GM18909 (cell line): Measurements from ENCODE around the gene ARL3.
"Not testable (repeated sequence)": the region's sequence is repeated elsewhere in the genome, so short reads cannot be mapped to it uniquely, and the experiment has no call there.

Source experiments
- ATAC-seq: cut with Tn5 transposase; IDR thresholded peaks from one replicate; pipeline ENCODE4 v1.9.1; 2021; ENCODE audit warnings: mild to moderate bottlenecking; ENCODE audit not compliant: unreplicated experiment, poor library complexity

Gene ARL3

DNA sequence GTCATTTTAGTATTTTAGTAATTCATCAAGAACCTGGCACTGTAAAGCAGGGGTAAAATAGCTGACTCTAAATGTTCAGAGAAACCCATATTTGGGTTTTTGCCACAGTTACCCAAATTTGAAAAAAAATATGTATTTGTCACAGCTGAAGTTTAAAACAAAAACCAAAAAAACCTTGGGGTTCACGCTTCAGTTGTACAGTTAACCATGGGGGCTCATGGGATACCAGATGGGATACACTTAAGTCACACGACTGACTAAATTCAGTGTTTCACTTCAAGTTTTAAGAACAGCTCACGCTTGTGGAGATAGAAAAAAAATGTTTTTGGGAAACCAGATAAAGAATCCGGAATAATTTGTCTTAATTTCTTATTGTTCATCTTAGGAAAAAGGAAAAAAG lies 2.1 kb downstream of the ARL3 start:
- ATAC-seq, result no peak

DNA sequence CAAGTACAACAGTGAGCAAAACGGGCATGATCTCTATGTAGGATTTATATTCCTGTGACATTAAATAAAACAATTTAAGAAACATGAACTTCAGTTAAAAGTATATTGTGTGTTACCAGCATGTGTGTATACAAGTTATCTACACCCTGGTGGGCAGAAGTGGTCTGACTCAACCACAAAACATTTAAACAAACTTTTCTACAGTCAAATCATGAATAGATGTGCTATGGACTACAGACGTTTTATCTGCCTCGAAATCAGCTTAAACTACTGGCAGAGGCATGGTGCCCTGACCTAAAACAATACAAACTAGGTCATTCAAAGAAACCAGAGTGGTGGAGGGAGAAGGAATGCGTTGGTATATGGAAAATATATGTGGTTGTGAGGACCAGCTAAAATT lies 3.6 kb downstream of the ARL3 start:
- ATAC-seq, result no peak

DNA sequence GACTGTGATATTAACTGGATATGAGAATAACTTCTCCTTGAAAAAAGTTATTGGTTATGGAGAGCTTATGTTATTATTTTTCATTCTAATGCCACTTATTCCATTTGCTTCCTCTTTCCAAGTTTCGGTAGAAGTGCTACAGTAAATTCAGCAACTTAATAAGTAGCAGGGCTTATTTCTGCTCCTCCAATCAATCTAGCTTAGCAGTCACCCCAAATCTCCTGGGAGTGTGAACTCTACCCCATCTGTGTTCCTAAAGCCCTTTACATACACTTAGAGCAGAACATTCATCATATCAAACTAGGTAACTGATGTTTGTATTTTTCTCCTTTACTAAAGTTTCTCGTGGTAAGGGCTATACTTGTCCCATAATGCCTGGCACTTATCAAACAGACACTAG lies 8.7 kb downstream of the ARL3 start:
- no peak for ATAC-seq

DNA sequence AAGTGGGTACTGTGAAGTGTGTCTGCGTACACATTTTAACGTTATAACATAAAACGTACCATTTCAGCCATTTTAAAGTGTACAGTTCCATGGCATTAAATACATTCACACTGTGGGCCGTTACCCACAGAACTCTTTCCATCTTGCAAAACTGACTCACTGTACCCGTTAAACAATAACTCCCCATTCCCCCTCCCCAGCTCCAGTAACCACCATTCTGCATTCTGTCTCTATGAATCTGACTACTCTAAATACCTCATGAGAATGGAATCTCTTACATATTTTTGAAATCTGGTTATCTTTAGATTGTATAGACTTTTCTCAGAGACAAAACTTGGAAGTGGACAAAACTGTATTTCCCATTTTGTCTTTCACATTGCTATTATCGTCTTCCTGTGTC lies 9.3 kb downstream of the ARL3 start:
- no peak for ATAC-seq

DNA sequence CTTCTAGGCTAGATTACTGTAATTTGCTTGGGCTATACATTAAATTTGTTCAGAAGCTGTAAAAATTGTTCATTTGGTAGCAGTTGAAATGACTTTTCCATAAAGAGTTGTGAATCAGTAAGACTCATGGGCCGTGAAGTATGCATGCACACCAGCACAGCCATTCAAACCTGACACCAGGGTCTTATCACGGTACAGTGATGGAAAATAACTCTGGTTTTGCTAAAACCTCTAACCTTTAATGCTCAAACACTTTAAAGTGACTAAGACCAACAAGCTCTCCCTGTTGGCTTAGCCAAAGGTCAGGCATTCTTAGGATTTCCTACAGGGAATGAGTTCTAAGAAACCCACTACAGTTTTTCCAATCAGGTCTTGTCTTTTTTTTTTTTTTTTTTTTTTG lies 11.5 kb downstream of the ARL3 start:
- no peak for ATAC-seq

DNA sequence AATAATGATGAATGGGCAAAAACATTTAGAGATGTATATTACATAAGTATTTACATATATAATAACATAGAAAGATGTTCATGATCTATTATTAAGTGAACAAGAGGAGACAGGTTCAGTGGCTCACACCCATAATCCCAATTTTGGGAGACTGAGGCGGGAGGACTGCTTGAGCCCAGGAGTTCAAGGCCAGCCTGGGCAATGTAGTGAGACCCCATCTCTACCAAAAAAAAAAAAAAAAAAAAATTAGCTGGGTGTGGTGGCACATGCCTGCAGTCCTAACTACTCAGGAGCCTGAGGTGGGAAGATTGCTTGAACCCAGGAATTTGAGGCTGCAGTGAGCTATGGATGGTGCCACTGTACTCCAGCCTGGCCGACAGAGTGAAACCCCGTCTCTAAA lies 12.4 kb downstream of the ARL3 start:
- no peak for ATAC-seq

DNA sequence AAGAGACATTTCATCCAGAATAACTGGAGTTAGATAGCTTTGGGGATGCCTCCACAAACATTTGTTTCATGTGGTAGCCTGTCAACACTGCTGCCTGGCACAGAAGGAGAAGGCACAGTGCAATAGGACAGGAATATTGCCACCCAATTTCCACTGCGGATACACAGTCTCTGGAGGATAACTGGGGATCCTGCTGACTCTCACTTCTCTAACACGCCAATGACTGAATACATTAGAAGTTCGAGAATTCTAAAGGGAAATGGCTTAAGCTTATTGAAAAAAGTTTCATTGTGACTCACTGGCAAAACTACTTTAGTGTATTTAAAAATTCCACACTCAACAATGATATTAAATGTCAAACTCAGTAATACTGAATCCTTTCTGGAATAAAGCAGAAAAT lies 12.9 kb downstream of the ARL3 start:
- no peak for ATAC-seq

DNA sequence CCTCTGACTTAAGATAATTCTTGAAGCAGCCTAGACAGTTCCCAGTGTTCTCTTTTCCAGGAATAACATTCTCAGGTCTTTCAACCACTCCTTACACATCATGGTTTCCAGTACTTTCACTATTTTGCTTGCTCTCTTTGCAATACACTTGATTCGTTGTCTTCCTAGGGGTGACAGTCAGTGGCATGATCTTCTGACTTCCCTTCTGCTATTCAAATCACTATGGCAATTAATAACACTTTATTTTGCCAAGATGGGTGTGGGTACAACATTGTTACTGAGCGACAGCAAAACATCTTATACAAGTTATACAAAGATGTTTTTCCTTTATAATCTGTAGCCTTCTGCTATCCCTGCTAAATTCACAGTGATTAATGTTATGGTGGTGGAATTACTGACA lies 15.3 kb downstream of the ARL3 start:
- no peak for ATAC-seq

DNA sequence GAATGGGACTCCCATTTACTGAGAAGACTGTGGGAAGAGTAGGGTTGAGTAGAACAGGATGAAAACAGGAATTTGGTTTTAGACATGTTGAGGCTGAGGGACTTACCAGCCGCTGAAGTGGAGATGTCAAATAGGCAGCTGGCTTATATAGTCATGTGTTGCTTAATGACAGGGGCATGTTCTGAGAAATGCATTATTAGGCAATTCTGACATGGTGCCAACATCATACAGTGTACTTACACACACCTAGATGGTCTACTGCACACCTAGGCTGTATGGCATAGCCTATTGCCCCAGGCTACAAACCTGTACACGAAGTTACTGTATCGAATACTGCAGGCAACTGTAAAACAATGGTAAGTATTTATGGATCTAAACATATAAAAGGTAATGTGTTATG lies 17.5 kb downstream of the ARL3 start:
- no peak for ATAC-seq

DNA sequence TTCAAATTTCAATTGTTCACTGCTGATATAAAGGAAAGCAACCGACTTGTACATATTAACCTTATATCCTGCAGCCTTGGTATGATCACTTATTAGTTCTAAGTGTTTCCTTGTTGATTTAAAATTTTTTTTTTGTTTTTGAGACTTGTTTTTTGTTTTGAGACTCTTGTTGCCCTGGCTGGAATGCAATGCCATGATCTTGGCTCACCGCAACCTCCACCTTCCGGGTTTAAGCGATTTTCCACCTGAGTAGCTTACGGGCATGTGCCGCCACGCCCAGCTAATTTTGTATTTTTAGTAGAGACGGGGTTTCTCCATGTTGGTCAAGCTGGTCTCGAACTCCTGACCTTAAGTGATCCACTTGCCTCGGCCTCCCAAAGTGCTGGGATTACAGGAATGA lies 18.8 kb downstream of the ARL3 start:
- not testable (repeated sequence) for ATAC-seq

DNA sequence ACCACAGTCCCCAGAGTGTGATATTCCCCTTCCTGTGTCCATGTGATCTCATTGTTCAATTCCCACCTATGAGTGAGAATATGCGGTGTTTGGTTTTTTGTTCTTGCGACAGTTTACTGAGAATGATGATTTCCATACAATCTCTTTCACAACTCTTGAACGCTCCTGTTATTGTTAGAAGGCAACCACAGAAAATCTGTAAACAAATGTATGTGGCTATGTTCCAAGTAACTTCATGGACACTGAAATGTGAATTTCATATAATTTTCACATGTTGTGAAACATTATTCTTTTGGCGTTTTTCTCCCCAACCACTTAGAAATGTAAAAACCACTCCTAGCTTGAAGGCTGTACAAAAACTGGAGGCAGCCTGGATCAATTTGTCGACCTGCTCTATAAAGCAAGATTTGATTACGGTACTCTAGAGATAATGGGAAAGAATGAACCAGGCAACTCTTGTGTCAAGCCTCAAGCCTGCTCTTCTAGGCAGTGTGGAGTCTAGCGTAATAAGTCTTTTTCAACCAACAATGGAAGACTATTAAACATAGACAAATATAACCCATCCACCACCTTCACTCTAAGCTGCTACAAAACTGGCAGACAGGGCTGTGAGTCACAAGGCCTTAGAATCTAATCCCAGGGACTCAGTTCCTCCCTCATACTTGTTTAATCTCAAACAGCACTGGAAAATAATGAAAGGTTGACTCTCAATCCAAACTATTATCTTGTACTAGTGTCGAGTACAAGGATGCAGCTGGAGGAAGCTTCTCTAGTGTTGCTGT lies 22.7 kb downstream of the ARL3 start:
- ATAC-seq, result no peak

DNA sequence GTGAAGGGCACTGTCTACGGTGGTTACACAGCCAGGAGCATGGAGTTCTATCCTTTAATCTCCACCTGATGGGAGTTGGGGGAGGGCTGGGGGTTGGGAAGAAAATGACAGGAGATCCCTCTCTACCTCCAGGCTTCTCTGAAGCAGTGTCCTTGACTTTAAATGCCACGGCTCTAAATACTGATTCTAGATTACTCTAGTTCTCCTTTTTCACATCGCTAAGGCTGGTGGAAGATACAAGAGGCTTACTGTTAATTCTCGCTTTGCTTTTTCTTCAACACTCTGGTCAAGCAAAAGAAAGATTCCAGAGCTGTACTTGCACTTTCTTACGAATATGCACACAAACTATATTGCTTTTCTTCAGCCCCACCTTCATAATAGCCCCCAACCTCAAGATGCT lies 30.5 kb downstream of the ARL3 start:
- ATAC-seq, result no peak

DNA sequence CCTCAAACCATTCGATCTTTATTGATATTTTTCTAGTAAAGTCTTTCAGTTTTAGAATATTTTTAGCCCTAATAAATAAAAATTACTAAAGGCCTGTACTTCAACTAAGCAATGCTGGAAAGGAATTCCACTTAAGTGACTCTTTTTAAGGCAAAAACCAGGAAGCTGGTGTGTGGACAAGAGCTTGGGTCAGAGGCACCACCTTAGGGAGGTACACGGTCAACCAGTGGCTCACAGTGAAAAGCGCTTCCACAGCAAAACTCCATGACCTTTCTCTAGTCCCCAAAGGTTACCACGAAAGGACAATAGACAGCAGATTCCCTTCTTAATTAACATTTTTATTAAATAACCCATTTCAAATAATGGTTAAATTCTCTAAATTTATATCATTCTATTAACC lies 31.2 kb downstream of the ARL3 start:
- ATAC-seq, result no peak

DNA sequence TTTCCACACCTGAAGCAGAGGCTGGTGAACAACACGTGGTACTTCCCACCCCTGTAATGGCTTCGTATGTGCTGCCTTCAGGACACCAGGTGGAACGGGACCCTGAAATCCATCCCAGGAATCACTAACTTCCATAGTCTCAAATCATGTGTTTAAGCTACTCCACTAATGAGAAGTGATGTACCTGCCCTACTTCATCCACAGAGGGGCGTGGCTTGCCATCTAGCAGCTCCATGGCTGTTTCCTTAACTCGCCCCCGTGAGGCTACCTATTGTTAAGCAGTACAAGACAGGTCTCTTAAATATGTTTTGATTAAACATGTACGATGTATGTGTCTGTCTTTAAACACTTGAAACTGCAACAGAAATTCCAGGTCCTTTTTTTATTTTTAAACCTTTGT lies 31.8 kb downstream of the ARL3 start:
- no peak for ATAC-seq

DNA sequence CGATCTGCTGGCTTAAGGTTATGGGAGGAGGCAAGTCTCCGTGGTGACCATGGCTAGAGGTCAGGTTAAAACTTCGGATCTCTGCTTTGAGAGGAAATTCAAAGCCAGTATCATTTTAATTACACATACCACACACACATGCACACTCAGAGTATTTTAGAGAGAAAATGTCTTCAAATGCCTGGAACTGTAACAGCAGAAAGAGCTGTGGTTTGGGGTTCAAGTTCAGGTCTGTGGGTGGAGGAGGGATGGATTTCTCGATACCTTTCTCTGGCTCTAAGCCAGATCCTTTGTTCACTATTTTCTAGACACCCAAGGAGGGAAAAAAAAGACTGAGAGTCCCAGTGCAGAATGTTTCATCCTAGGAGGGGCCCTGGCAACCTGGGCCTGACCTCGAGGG lies 32.5 kb downstream of the ARL3 start:
- ATAC-seq, result no peak

DNA sequence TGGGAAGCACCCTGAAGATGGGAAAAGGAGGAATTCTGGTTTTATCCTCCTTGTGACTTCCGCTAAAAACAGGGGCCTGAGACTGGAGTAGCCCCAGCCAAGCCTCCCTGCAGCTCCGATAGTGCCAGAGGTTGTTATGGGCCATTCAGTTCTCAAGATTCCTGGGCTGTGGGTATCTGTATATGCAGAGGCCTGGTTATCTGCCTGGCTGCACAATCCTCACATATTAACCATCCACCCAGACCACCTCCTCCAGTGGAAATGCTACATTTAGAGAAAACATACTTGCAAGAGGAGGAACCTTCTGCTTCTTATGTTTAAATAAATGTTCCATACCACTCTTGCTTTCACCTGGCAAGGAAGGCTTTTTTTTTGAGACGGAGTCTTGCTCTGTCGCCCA lies 34.6 kb downstream of the ARL3 start:
- ATAC-seq, result no peak

DNA sequence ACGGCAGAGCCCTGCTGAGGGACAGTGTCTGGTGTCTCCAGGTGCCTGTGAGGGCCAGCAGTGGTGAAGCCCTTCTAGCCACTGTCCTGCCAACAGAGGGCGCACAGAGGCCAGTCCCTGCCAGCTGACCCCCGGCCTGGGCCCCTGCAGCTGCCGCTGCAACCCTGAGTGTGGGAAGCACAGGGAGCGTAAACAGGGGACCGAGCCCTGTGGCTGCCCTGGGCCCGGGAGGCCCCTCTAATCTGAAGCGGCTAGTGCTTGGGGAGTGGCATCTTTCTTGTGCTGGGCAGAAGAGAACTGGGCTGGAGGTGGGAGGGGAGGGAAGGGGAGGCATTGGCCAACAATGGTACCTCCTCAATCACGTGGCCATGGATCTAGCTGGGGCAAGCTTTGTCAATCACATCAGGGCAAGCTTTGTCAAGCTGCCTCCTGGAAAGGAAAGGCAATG lies 35.3 kb downstream of the ARL3 start:
- peak; percentile 41 for ATAC-seq

DNA sequence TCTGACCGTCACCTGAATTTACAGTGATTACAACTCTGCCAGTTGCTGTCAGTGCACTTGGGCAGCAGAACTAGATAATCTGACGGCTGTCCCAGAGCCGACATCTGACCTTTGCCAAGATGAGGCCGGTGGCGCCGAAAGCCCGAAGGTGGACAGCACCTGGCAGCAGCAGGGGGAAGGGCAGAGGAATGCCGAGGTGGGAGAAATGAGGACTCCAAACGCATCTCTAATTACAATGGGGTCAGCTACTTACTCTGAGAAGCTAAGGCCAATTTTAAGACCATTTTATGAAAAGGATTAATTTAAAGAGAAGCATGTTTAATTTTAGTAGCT lies 36.2 kb downstream of the ARL3 start:
- ATAC-seq, result no peak

DNA sequence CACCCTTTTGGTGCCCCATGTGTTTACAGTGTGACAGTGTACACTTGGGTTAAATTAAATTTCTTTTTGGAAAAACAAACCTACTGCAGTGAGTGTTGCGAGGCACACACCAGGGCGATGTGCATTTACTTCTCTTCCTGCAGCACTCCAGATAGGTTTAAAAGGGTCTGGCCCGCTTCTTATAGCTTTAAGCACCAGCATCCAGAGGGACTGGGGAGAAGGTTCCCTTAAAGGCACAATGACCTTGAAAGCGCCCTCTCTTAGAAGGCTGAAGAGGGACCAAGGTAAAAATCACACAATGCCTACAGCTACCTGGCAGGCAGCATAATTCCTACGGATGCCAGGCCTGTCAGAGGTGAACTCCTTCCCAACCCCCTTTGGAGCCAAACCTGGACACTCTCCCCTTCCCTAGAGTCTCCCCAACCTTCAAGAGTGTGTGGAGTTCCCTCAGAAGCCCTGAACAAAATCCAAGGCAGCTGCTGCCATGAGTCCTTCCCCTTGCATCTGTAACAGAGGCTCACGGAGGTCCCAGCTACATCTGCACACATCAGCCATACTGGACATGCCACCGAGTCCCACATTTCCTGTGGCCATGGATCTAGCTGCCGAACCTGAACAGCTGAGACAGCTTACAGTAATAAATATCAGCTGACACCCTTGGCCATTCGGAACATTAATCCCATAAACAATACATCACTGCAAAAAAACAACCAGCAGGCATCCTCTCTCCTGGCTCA lies 36.7 kb downstream of the ARL3 start:
- no peak for ATAC-seq

DNA sequence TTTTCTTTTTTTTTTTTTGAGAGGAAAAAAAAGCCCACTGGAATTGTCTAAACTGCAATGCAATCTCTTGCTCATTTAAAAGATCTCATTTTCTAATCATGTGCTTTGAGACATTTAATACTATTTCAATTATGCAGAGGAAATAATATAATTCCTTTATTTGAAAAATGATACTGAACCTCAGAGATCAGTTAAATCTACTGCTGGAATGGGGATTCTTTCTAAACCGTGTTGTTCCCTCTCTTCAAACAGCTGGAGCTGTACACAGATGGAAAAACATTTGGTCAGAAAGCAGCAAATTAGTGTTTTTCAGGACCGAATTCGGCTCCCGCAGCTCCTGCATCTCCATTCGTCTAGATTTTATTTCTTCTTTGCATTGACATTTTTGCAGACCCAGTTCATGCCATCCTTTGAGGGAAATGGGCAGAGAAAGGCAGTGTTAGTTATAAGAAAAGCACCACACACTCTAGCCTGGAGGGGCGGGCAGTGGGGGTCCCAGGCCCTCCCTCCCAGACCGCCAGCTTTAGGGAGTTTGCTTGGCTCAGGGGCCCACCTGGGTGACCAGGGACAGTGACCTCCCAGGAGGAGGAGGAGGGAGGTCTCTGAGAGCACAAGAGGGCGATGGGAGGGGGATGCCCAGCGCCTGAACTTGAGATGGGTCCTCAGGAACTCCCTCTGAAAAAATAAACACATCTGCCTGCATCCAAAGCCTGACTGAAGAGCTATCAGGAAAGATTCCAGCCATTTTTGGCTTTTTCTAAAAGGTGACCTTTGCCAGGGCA lies 37.5 kb downstream of the ARL3 start:
- no peak for ATAC-seq
